Measurements from ENCODE around the gene ZNF532. TPM values are rescaled to one million over a fixed set of nuclear protein-coding genes. Genes with fewer than 3 reads are reported as not detected.

ZNF532 gene
- total RNA-seq, 1 experiment from 2014 or later, result 21.0 TPM

DNA sequence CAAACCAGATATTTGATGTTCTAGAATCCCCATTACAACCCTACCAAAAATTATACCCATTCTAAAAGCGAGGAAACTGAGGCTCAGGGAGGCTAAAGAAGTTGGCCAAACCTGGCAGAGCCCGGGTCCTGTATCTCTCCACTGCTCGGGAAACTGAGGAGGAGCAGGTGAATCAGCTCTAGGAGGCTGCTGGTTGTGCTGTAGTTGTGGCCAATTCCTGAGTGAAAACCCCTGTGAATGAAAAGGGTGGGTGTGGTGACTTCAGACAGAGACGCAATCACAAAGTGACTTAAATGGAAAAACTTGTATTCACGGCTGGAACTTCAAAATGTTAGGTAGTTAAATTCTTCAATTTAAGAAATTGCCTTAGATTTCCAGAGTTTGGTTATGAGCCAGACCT lies 169.3 kb downstream of the ZNF532 start:
- in situ Hi-C loops (cut with HindIII; ENCODE audit: low pct_unique_long_range_greater_than_20kb, low sequenced_read_pairs), result no loop called here
- no peak for DNase-seq (ENCODE audit: low read depth)

- DNase-seq (ENCODE audit: low read depth), result no peak
- in situ Hi-C loops (cut with HindIII; ENCODE audit: low pct_unique_long_range_greater_than_20kb, low sequenced_read_pairs), result no loop called here
Measured at GRCh38 chr18:59035591-59035990, 170.9 kb downstream of the ZNF532 start.

Other genes with a start within 250 kb of the ZNF532 start
- gene ALPK2, start 235.8 kb upstream of the ZNF532 start, total RNA-seq (2014; rRNA removed; shearing (Covaris generic); ENCODE audit: low replicate concordance), result 2.0 and 2.8 TPM in 2 replicates
- 22.0 and 23.6 TPM in 2 replicates for gene MALT1, start 193.4 kb upstream of the ZNF532 start, total RNA-seq (2014; rRNA removed; shearing (Covaris generic); ENCODE audit: low replicate concordance)